H9 (cell line): ENCODE data around the gene PRRT1B. TPM values are rescaled to one million over a fixed set of nuclear protein-coding genes. Genes with fewer than 3 reads are reported as not detected.
A peak's percentile ranks its signal among the peaks of the same experiment; 100 is the strongest.

Source experiments
- DNase-seq: peaks from one replicate; pipeline ENCODE4 v3.0.0-alpha.2; 2017
- H2AFZ ChIP-seq: one replicate; pipeline ENCODE4 v1.6.1; 2013; ENCODE audit warnings: mild to moderate bottlenecking, low read length, control low read depth, moderate library complexity
- H2AK5ac ChIP-seq: 2 replicates; pipeline ENCODE4 v1.6.1; 2013; ENCODE audit warnings: low read length, control low read depth, mixed read lengths; ENCODE audit not compliant: insufficient read length
- H2BK120ac ChIP-seq: one replicate; pipeline ENCODE4 v1.6.1; 2013; ENCODE audit warnings: low read depth, mild to moderate bottlenecking, low read length, control low read depth, inconsistent platforms; ENCODE audit not compliant: poor library complexity, severe bottlenecking
- H2BK12ac ChIP-seq: 2 replicates; pipeline ENCODE4 v1.6.1; 2013; ENCODE audit warnings: low read length, control low read depth, mixed read lengths, low read depth; ENCODE audit not compliant: insufficient read length
- H2BK15ac ChIP-seq: 2 replicates; pipeline ENCODE4 v1.6.1; 2013; ENCODE audit warnings: low read depth, low read length, control low read depth
- H2BK20ac ChIP-seq: one replicate; pipeline ENCODE4 v1.6.1; 2013; ENCODE audit warnings: low read depth, mild to moderate bottlenecking, low read length, control low read depth, inconsistent platforms; ENCODE audit not compliant: poor library complexity, severe bottlenecking
- H2BK5ac ChIP-seq: 2 replicates; pipeline ENCODE4 v1.6.1; 2013; ENCODE audit warnings: low read length, control low read depth, mixed read lengths; ENCODE audit not compliant: insufficient read length
- H3K14ac ChIP-seq: 2 replicates; pipeline ENCODE4 v1.6.1; 2013; ENCODE audit warnings: low read length, control low read depth; ENCODE audit not compliant: insufficient read depth
- H3K18ac ChIP-seq: 2 replicates; pipeline ENCODE4 v1.6.1; 2013; ENCODE audit warnings: low read depth, mild to moderate bottlenecking, mixed read lengths, low read length, control low read depth; ENCODE audit not compliant: insufficient read length
- H3K23ac ChIP-seq: 2 replicates; pipeline ENCODE4 v1.6.1; 2013; ENCODE audit warnings: low read length, control low read depth, mixed read lengths, low read depth; ENCODE audit not compliant: insufficient read length
- H3K23me2 ChIP-seq: 2 replicates; pipeline ENCODE4 v1.6.1; 2013; ENCODE audit warnings: low read depth, mild to moderate bottlenecking, mixed read lengths, low read length, control low read depth; ENCODE audit not compliant: insufficient read length, poor library complexity, severe bottlenecking
- H3K27ac ChIP-seq: 2 replicates; pipeline ENCODE4 v1.5.1; 2013; ENCODE audit warnings: low read length, control low read depth, mixed read lengths, low read depth; ENCODE audit not compliant: insufficient read length
- H3K27me3 ChIP-seq: 2 replicates; pipeline ENCODE4 v1.6.1; 2013; ENCODE audit warnings: low read length, control low read depth, inconsistent platforms; ENCODE audit not compliant: insufficient read depth
- H3K4ac ChIP-seq: 2 replicates; pipeline ENCODE4 v1.6.1; 2013; ENCODE audit warnings: low read depth, mild to moderate bottlenecking, control low read depth, inconsistent platforms, low read length, moderate library complexity
- H3K4me1 ChIP-seq: 2 replicates; pipeline ENCODE4 v1.6.1; 2013; ENCODE audit warnings: low read length, control low read depth, inconsistent platforms; ENCODE audit not compliant: insufficient read depth
- H3K4me2 ChIP-seq: 2 replicates; pipeline ENCODE4 v1.6.1; 2013; ENCODE audit warnings: low read length, control low read depth, mixed read lengths; ENCODE audit not compliant: insufficient read length, insufficient read depth
- H3K56ac ChIP-seq: 2 replicates; pipeline ENCODE4 v1.6.1; 2013; ENCODE audit warnings: low read depth, mild to moderate bottlenecking, mixed read lengths, low read length, control low read depth; ENCODE audit not compliant: insufficient read length
- H3K79me1 ChIP-seq: 2 replicates; pipeline ENCODE4 v1.6.1; 2013; ENCODE audit warnings: low read depth, mild to moderate bottlenecking, moderate library complexity, low read length, control low read depth, inconsistent platforms; ENCODE audit not compliant: insufficient read depth, poor library complexity, severe bottlenecking
- H3K79me2 ChIP-seq: 2 replicates; pipeline ENCODE4 v1.6.1; 2013; ENCODE audit warnings: low read length, control low read depth, inconsistent platforms; ENCODE audit not compliant: insufficient read depth
- H3K9ac ChIP-seq: 2 replicates; pipeline ENCODE4 v1.6.1; 2013; ENCODE audit warnings: low read length, control low read depth, mixed read lengths; ENCODE audit not compliant: insufficient read length; ENCODE audit errors: extremely low read depth
- H3K9me3 ChIP-seq: one replicate; pipeline ENCODE4 v1.6.1; 2013; ENCODE audit warnings: low read depth, low read length, inconsistent platforms; ENCODE audit not compliant: control insufficient read depth
- H3T11ph ChIP-seq: one replicate; pipeline ENCODE4 v1.6.1; 2013; ENCODE audit warnings: mild to moderate bottlenecking, low read length, control low read depth, inconsistent platforms
- H4K20me1 ChIP-seq: one replicate; pipeline ENCODE4 v1.6.1; 2013; ENCODE audit not compliant: control insufficient read depth, insufficient read length, insufficient read depth
- H4K5ac ChIP-seq: 2 replicates; pipeline ENCODE4 v1.6.1; 2013; ENCODE audit warnings: low read depth, mild to moderate bottlenecking, mixed read lengths, low read length, control low read depth; ENCODE audit not compliant: insufficient read length
- H4K8ac ChIP-seq: replicated peaks from 2 replicates; pipeline ENCODE4 v1.6.1; 2013; ENCODE audit warnings: low read length, control low read depth, mixed read lengths, low read depth; ENCODE audit not compliant: insufficient read length
- H4K91ac ChIP-seq: 2 replicates; pipeline ENCODE4 v1.6.1; 2013; ENCODE audit warnings: low read depth, mild to moderate bottlenecking, moderate library complexity, mixed read lengths, low read length, control low read depth; ENCODE audit not compliant: insufficient read length
- H3K27ac Mint-ChIP-seq, 3 experiments: 2 replicates in 2 of 3; 3 replicates in 1 of 3; pipeline ENCODE4 v1.8.0; 2020 to 2021; ENCODE audit warnings: mixed read lengths in 3 of 3, mild to moderate bottlenecking in 1 of 3, moderate library complexity in 1 of 3
- H3K27me3 Mint-ChIP-seq: 2 replicates; pipeline ENCODE4 v1.8.0; 2021; ENCODE audit warnings: low read depth, mild to moderate bottlenecking, moderate library complexity, mixed read lengths
- H3K36me3 Mint-ChIP-seq, 3 experiments: 2 replicates in 2 of 3; 3 replicates in 1 of 3; pipeline ENCODE4 v1.8.0; 2020 to 2021; ENCODE audit warnings: low read depth in 3 of 3, mixed read lengths in 3 of 3; ENCODE audit not compliant: insufficient read depth in 1 of 3
- H3K4me1 Mint-ChIP-seq, 2 experiments: 2 replicates each; pipeline ENCODE4 v1.8.0; 2020; ENCODE audit warnings: mixed read lengths in 2 of 2
- H3K4me3 Mint-ChIP-seq, 2 experiments: 2 replicates in 1 of 2; 3 replicates in 1 of 2; pipeline ENCODE4 v1.8.0; 2020 to 2021; ENCODE audit warnings: mild to moderate bottlenecking in 2 of 2, mixed read lengths in 2 of 2, moderate library complexity in 1 of 2
- H3K9me3 Mint-ChIP-seq, 2 experiments: 2 replicates in 1 of 2; 3 replicates in 1 of 2; pipeline ENCODE4 v1.8.0; 2020; ENCODE audit warnings: mild to moderate bottlenecking in 2 of 2, mixed read lengths in 2 of 2, moderate library complexity in 1 of 2
- CTCF ChIP-seq: fragments of 200-600 bp; sonication (generic); conservative IDR thresholded peaks from 3 replicates; pipeline ENCODE4 v1.8.0; 2021; ENCODE audit warnings: antibody characterized with exemption, mild to moderate bottlenecking
- WGBS: extraction: QIAGEN DNeasy Blood & Tissue Kit; methylation state at CpG from one replicate; pipeline ENCODE4 v1.1.7; 2013; ENCODE audit warnings: missing lambda C conversion rate, low lambda C conversion rate, mixed read lengths; ENCODE audit not compliant: insufficient read length; ENCODE audit errors: extremely low coverage; 5-methylcytosine and 5-hydroxymethylcytosine counted together
- total RNA-seq: library from RNA; stranded (reverse); gene quantifications from 2 replicates; pipeline ENCODE4 v1.2.1, GENCODE V29; 2021

The PRRT1B gene
- total RNA-seq, 1 experiment from 2014 or later: 1.0 TPM

- no peak overlapping the region for H2AFZ ChIP-seq
- no peak overlapping the region for H4K91ac ChIP-seq
- H3K79me1 ChIP-seq: no peaks in the 10 kb centered on the region
- H4K8ac ChIP-seq: no peak overlapping the region
- no peaks in the 10 kb centered on the region for H3K27me3 Mint-ChIP-seq
- H3K9me3 Mint-ChIP-seq: no peaks in the 10 kb centered on the region
- H4K20me1 ChIP-seq: no peaks in the 10 kb centered on the region
- peak overlapping the region in 2 of 3 experiments; percentile 17 to 61; a peak in 1 of 7 replicates for H3K27ac Mint-ChIP-seq
- no peak overlapping the region for H2BK12ac ChIP-seq
- H3T11ph ChIP-seq: no peak overlapping the region
- H3K18ac ChIP-seq: no peak overlapping the region
- H3K4me3 Mint-ChIP-seq: no peak overlapping the region; a peak in 1 of 5 replicates
- no peak overlapping the region for H3K14ac ChIP-seq
- H3K56ac ChIP-seq: no peak overlapping the region
- H3K4me2 ChIP-seq: no peak overlapping the region
- H2BK120ac ChIP-seq: no peak overlapping the region
- no peak overlapping the region for H4K5ac ChIP-seq
- no peak overlapping the region for H2BK20ac ChIP-seq
- H3K36me3 Mint-ChIP-seq: peaks cover 6 to 36% (median 21%) of the 10 kb centered on the region in 3 experiments; a peak in 5 of 7 replicates
- no peak for DNase-seq
- no peak overlapping the region for H3K27ac ChIP-seq
- no peak overlapping the region for H3K23ac ChIP-seq
- 0 out of 4 replicates have a peak, but pooled peaks cover 0 to 4% of the 10 kb centered on the region in 2 experiments for H3K4me1 Mint-ChIP-seq
- TF ChIP-seq CTCF: no peak; the same call in 2 of the 3 replicates
- no peaks in the 10 kb centered on the region for H3K9me3 ChIP-seq
- H2BK5ac ChIP-seq: no peak overlapping the region
- no peak overlapping the region for H2BK15ac ChIP-seq
- H3K27me3 ChIP-seq: no peaks in the 10 kb centered on the region
- no peaks in the 10 kb centered on the region for H3K23me2 ChIP-seq
- H3K79me2 ChIP-seq: no peaks in the 10 kb centered on the region
- no peak overlapping the region for H3K4ac ChIP-seq
- no peak overlapping the region for H3K9ac ChIP-seq
- no CpG with 5 or more reads among the region's 25 CpGs for WGBS
- H2AK5ac ChIP-seq: no peak overlapping the region
- H3K4me1 ChIP-seq: no peaks in the 10 kb centered on the region
Observed at GRCh38 chr9:131577005-131578000, 32.0 kb downstream of the PRRT1B start.
